ENCODE results near the gene UGCG.
"Not testable (repeated sequence)": the region's sequence is repeated elsewhere in the genome, so short reads cannot be mapped to it uniquely, and the experiment has no call there.

UGCG gene

GRCh38 chr9:111886983-111887718 lies 9.5 kb upstream of the UGCG start:
- H3K4me3 ChIP-seq (ENCODE audit: low read depth, low read length): no peak overlapping the region
- H3K9ac ChIP-seq: no peak overlapping the region
- H3K27ac ChIP-seq: no peak overlapping the region
- TF ChIP-seq CTCF (IDR thresholded peaks at IDR 0.05): no peak
- no peaks in the 10 kb centered on the region for H3K27me3 ChIP-seq (ENCODE audit: control insufficient read depth, insufficient read depth, low read length)
- no peaks in the 10 kb centered on the region for H3K4me1 ChIP-seq
- no peaks in the 10 kb centered on the region for H3K9me3 ChIP-seq (ENCODE audit: control insufficient read depth, low read length)
- no peaks in the 10 kb centered on the region for H3K36me3 ChIP-seq (ENCODE audit: control insufficient read depth, insufficient read depth, low read length)
- H2AFZ ChIP-seq: no peak overlapping the region
- no peak overlapping the region for H3K4me2 ChIP-seq (ENCODE audit: low read length)
- no peaks in the 10 kb centered on the region for H3K79me2 ChIP-seq

GRCh38 chr9:111890334-111890733 lies 6.3 kb upstream of the UGCG start:
- Histone ChIP-seq H3K4me2 (ENCODE audit: low read length) (no peak overlapping the region), H3K27ac (no peak overlapping the region), H2AFZ (no peak overlapping the region), H3K4me1 (no peaks in the 10 kb centered on the region), H3K9me3 (ENCODE audit: control insufficient read depth, low read length) (no peaks in the 10 kb centered on the region), H3K79me2 (no peaks in the 10 kb centered on the region), H3K36me3 (ENCODE audit: control insufficient read depth, insufficient read depth, low read length) (no peaks in the 10 kb centered on the region), H3K27me3 (ENCODE audit: control insufficient read depth, insufficient read depth, low read length) (no peaks in the 10 kb centered on the region), H3K9ac (no peak overlapping the region), H3K4me3 (ENCODE audit: low read depth, low read length) (no peak overlapping the region)
- no peak for TF ChIP-seq CTCF (IDR thresholded peaks at IDR 0.05)

- H3K9ac ChIP-seq; H3K27ac ChIP-seq; H2AFZ ChIP-seq; H3K79me2 ChIP-seq; H3K4me3 ChIP-seq (ENCODE audit: low read depth, low read length); H3K9me3 ChIP-seq (ENCODE audit: control insufficient read depth, low read length); H3K27me3 ChIP-seq (ENCODE audit: control insufficient read depth, insufficient read depth, low read length); H3K4me1 ChIP-seq; H3K36me3 ChIP-seq (ENCODE audit: control insufficient read depth, insufficient read depth, low read length); H3K4me2 ChIP-seq (ENCODE audit: low read length): not testable (repeated sequence)
Measured at GRCh38 chr9:111890867-111891266, 5.7 kb upstream of the UGCG start.

GRCh38 chr9:111891910-111892499 lies 4.6 kb upstream of the UGCG start:
- Histone ChIP-seq H3K36me3 (ENCODE audit: control insufficient read depth, insufficient read depth, low read length) (no peaks in the 10 kb centered on the region), H2AFZ (no peak overlapping the region), H3K9me3 (ENCODE audit: control insufficient read depth, low read length) (no peaks in the 10 kb centered on the region), H3K27ac (no peak overlapping the region), H3K9ac (no peak overlapping the region), H3K79me2 (no peaks in the 10 kb centered on the region), H3K27me3 (ENCODE audit: control insufficient read depth, insufficient read depth, low read length) (no peaks in the 10 kb centered on the region), H3K4me1 (no peaks in the 10 kb centered on the region), H3K4me2 (ENCODE audit: low read length) (no peak overlapping the region), H3K4me3 (ENCODE audit: low read depth, low read length) (no peak overlapping the region)
- no peak for TF ChIP-seq CTCF (IDR thresholded peaks at IDR 0.05)

- peak overlapping the region; percentile 80 for H3K27ac ChIP-seq
Measured at GRCh38 chr9:111896942-111897600, 457 bp downstream of the UGCG start.

More at GRCh38 chr9:111896942-111897600, 457 bp downstream of the UGCG start:
- Histone ChIP-seq H3K27me3 (ENCODE audit: control insufficient read depth, insufficient read depth, low read length) (no peaks in the 10 kb centered on the region), H3K36me3 (ENCODE audit: control insufficient read depth, insufficient read depth, low read length) (no peaks in the 10 kb centered on the region), H3K4me3 (ENCODE audit: low read depth, low read length) (peak overlapping the region; percentile 79), H3K4me2 (ENCODE audit: low read length) (peak overlapping the region; percentile 81), H3K4me1 (peaks cover 3% of the 10 kb centered on the region), H3K9ac (peak overlapping the region; percentile 76), H2AFZ (peak overlapping the region; percentile 75), H3K9me3 (ENCODE audit: control insufficient read depth, low read length) (no peaks in the 10 kb centered on the region), H3K79me2 (peaks cover 8% of the 10 kb centered on the region)
- TF ChIP-seq CTCF (IDR thresholded peaks at IDR 0.05): peak; percentile 7

Measured in parathyroid adenoma (tissue), 2 donors.